Endothelial cell of umbilical vein (primary cell): Measurements from ENCODE around the gene CBX2. TPM values are rescaled to one million over a fixed set of nuclear protein-coding genes. Genes with fewer than 3 reads are reported as not detected.

ENCODE experiments used
- BruUV-seq: library from RNA; stranded (reverse); fragments of 400-500 nt; replicated peaks from 2 replicates; lab custom pipeline; 2021; lab: Mats Ljungman, UMichigan
- CTCF ChIA-PET: fragments of 300-600, 350-600 bp; sonication (Branson Sonifier 250); formaldehyde crosslinking; loops from one replicate; lab custom pipeline; 2021; ENCODE audit warnings: antibody characterized with exemption, inconsistent platforms; lab: Charles Lee
- POLR2A ChIA-PET: fragments of 300-600, 350-600 bp; sonication (Branson Sonifier 250); formaldehyde crosslinking; loops from one replicate; lab custom pipeline; 2021; ENCODE audit warnings: antibody characterized with exemption, inconsistent platforms; lab: Charles Lee
- DNase-seq: peaks from one replicate; pipeline ENCODE4 v3.0.0-alpha.2; 2011; ENCODE audit warnings: low read depth, low spot score
- FAIRE-seq: peaks from 2 replicates; lab custom pipeline; 2011; peaks lifted over from hg19 to GRCh38; lab: Jason Lieb, UNC
- H2AFZ ChIP-seq: 2 replicates; pipeline ENCODE4 v1.6.0; 2012; ENCODE audit warnings: low read depth, low read length, control low read depth, inconsistent platforms
- H3K27ac ChIP-seq: 2 replicates; pipeline ENCODE4 v1.5.1; 2011; ENCODE audit warnings: low read depth, mild to moderate bottlenecking, control low read depth, low read length, moderate library complexity; ENCODE audit not compliant: insufficient read depth
- H3K27me3 ChIP-seq, 2 experiments: 2 replicates each; pipeline versions ENCODE4 v1.6.0 to v1.6.1; 2011; ENCODE audit warnings: low read length in 2 of 2, mixed read lengths in 1 of 2; ENCODE audit not compliant: control insufficient read depth in 2 of 2, insufficient read depth in 2 of 2
- H3K36me3 ChIP-seq, 2 experiments: 2 replicates in 1 of 2; 3 replicates in 1 of 2; pipeline ENCODE4 v1.5.1; 2011; ENCODE audit warnings: low read length in 2 of 2, mild to moderate bottlenecking in 1 of 2, moderate library complexity in 1 of 2; ENCODE audit not compliant: control insufficient read depth in 2 of 2, insufficient read depth in 2 of 2; ENCODE audit errors: extremely low read depth in 1 of 2
- H3K4me1 ChIP-seq: 3 replicates; pipeline ENCODE4 v1.5.1; 2011; ENCODE audit warnings: mild to moderate bottlenecking, low read length; ENCODE audit not compliant: control insufficient read depth, insufficient read depth; ENCODE audit errors: extremely low read depth
- H3K4me2 ChIP-seq: 2 replicates; pipeline ENCODE4 v1.6.1; 2011; ENCODE audit warnings: low read length, control low read depth, mixed read lengths; ENCODE audit not compliant: insufficient read depth
- H3K4me3 ChIP-seq, 3 experiments: fragments of 200-600 bp in 1 of 3; sonication (generic), shearing (Covaris generic) in 1 of 3; replicated peaks in 1 of 3; 2 replicates each; pipeline ENCODE4 v1.5.1; 2011 to 2016; ENCODE audit warnings: control low read depth in 3 of 3, low read length in 3 of 3, mild to moderate bottlenecking in 2 of 3, inconsistent platforms in 1 of 3, low read depth in 1 of 3, moderate library complexity in 1 of 3; ENCODE audit not compliant: insufficient read depth in 1 of 3
- H3K79me2 ChIP-seq: 2 replicates; pipeline ENCODE4 v1.6.0; 2012; ENCODE audit warnings: low read length, inconsistent platforms; ENCODE audit not compliant: control insufficient read depth, insufficient read depth
- H3K9ac ChIP-seq: replicated peaks from 2 replicates; pipeline ENCODE3; 2011; ENCODE audit warnings: low read length, control low read depth; ENCODE audit not compliant: insufficient read depth; ENCODE audit errors: extremely low read depth
- H3K9me1 ChIP-seq: replicated peaks from 3 replicates; pipeline ENCODE4 v1.6.0; 2011; ENCODE audit warnings: mild to moderate bottlenecking, low read length; ENCODE audit not compliant: control insufficient read depth, insufficient read depth; ENCODE audit errors: extremely low read depth
- H3K9me3 ChIP-seq: replicated peaks from 2 replicates; pipeline ENCODE4 v1.5.1; 2012; ENCODE audit warnings: low read length, inconsistent platforms; ENCODE audit not compliant: control insufficient read depth, insufficient read depth
- H4K20me1 ChIP-seq: replicated peaks from 2 replicates; pipeline ENCODE3; 2011; ENCODE audit warnings: mild to moderate bottlenecking, low read length; ENCODE audit not compliant: control insufficient read depth, insufficient read depth; ENCODE audit errors: extremely low read depth
- CTCF ChIP-seq, 2 donors: IDR thresholded peaks; 1 replicate in 1 of 2; 2 replicates in 1 of 2; pipeline ENCODE4 v1.5.1; 2011; ENCODE audit warnings: low read length in 2 of 2, mild to moderate bottlenecking in 2 of 2, moderate library complexity in 2 of 2, control low read depth in 1 of 2, inconsistent platforms in 1 of 2, low read depth in 1 of 2; ENCODE audit not compliant: insufficient read depth in 1 of 2; ENCODE audit errors: extremely low read depth in 1 of 2
- FOS ChIP-seq: IDR thresholded peaks from 2 replicates; pipeline ENCODE4 v1.6.1; 2011; ENCODE audit warnings: mild to moderate bottlenecking, low read length, moderate library complexity, borderline replicate concordance; ENCODE audit not compliant: insufficient read depth
- GATA2 ChIP-seq: IDR thresholded peaks from 2 replicates; pipeline ENCODE4 v1.7.0; 2011; ENCODE audit warnings: low read depth, mild to moderate bottlenecking, moderate library complexity, mixed read lengths, low read length; ENCODE audit not compliant: insufficient read length, insufficient read depth
- MAX ChIP-seq: IDR thresholded peaks from 2 replicates; pipeline ENCODE4 v1.6.1; 2011; ENCODE audit not compliant: insufficient read depth, insufficient read length
- MYC ChIP-seq: IDR thresholded peaks from one replicate; pipeline ENCODE4 v1.6.1; 2011; ENCODE audit warnings: mild to moderate bottlenecking, low read depth, low read length
- dilution Hi-C: fragments of 300-500 bp; cut with MboI; formaldehyde crosslinking; loops from one replicate; pipeline ENCODE4 v1.15.0; 2019; ENCODE audit warnings: low sequenced_read_pairs; ENCODE audit not compliant: extremely low pct_ligation_motif_present
- intact Hi-C: fragments of 100-400 bp; cut with micrococcal nuclease; formaldehyde crosslinking; loops from one replicate; pipeline ENCODE4 v1.10.0; 2022
- polyA plus RNA-seq, 4 experiments: library from polyadenylated mRNA; depleted of rRNA in 3 of 4; stranded (reverse) in 3 of 4; unstranded in 1 of 4; fragments of >200 nt; gene quantifications; 2 replicates each; pipeline versions ENCODE4 v1.2.1 to v1.2.3, GENCODE V29; 2011 to 2012; ENCODE audit warnings: missing spikeins in 1 of 4
- total RNA-seq: library from RNA; stranded (reverse); gene quantifications from 2 replicates; pipeline ENCODE4 v1.2.3, GENCODE V29; 2021

Gene CBX2
- total and polyA plus RNA-seq, 2 donors (not counting 3 experiments of a cell fraction or from before 2014, with no cell fraction given): 10.5 to 20.0 TPM

GRCh38 chr17:79776376-79777119, 1.4 kb upstream of the CBX2 start:
- DNase-seq (peak; percentile 57), FAIRE-seq (peak; percentile 70)
- ChIA-PET CTCF (interaction anchor here (0.9 to 2.1 kb wide), 7 partner anchors 11 to 232 kb away, joined by 3 to 14 read pairs (median 4); partner anchors contain the start of gene CBX8), POLR2A (interaction anchor here (0.6 kb wide), 1 partner anchor 21 kb away, joined by 4 read pairs; the partner anchor contains the start of gene CBX8)
- no peak for TF ChIP-seq MAX
- peak; percentile 10 for TF ChIP-seq FOS
- TF ChIP-seq GATA2: no peak
- Histone ChIP-seq H3K9me1 (no peaks in the 10 kb centered on the region), H3K9me3 (no peaks in the 10 kb centered on the region), H4K20me1 (no peaks in the 10 kb centered on the region), H3K4me2 (peak overlapping the region; percentile 66), H3K9ac (no peak overlapping the region), H2AFZ (peak overlapping the region; percentile 46), H3K4me3 (peak overlapping the region in 1 of 3 experiments; percentile 50), H3K36me3 (no peaks in the 10 kb centered on the region), H3K27ac (no peak overlapping the region), H3K4me1 (peaks cover 20% of the 10 kb centered on the region), H3K27me3 (peaks cover 9 to 10% of the 10 kb centered on the region in 2 experiments), H3K79me2 (no peaks in the 10 kb centered on the region)
- BruUV-seq: no TSS peak
- intact Hi-C loops (no loop called here), dilution Hi-C loops (no loop called here)

GRCh38 chr17:79777120-79777893, 641 bp upstream of the CBX2 start:
- ChIA-PET CTCF (interaction anchor here (0.9 to 2.1 kb wide), 7 partner anchors 10 to 231 kb away, joined by 3 to 14 read pairs (median 4); partner anchors contain the start of gene CBX8), POLR2A (no interaction called here)
- H3K9me1 ChIP-seq: no peaks in the 10 kb centered on the region
- H2AFZ ChIP-seq: peak overlapping the region; percentile 46
- peak overlapping the region; percentile 37 to 50 (median 47) for H3K4me3 ChIP-seq
- H4K20me1 ChIP-seq: no peaks in the 10 kb centered on the region
- dilution Hi-C loops: no loop called here
- H3K4me1 ChIP-seq: peaks cover 20% of the 10 kb centered on the region
- TF ChIP-seq CTCF (IDR thresholded peaks at IDR 0.05; ENCODE audit: extremely low read depth in 1 of 2, insufficient read depth in 1 of 2, low read depth in 1 of 2, low read length in 2 of 2) (peak; percentile 18 to 31), MYC (no peak)
- H3K27ac ChIP-seq: no peak overlapping the region
- intact Hi-C loops: no loop called here
- H3K79me2 ChIP-seq: no peaks in the 10 kb centered on the region
- peaks cover 9 to 10% of the 10 kb centered on the region in 2 experiments for H3K27me3 ChIP-seq
- DNase-seq (peak; percentile 44), FAIRE-seq (no peak)
- TSS peak; percentile 37 for BruUV-seq
- H3K9ac ChIP-seq: peak overlapping the region; percentile 48
- H3K4me2 ChIP-seq: peak overlapping the region; percentile 66
- H3K36me3 ChIP-seq: no peaks in the 10 kb centered on the region
- H3K9me3 ChIP-seq: no peaks in the 10 kb centered on the region
